Colonic mucosa (tissue), 4 donors: ENCODE data around the gene GRAP2. TPM values are rescaled to one million over a fixed set of nuclear protein-coding genes. Genes with fewer than 3 reads are reported as not detected.
"Not testable (repeated sequence)": the region's sequence is repeated elsewhere in the genome, so short reads cannot be mapped to it uniquely, and the experiment has no call there.

Experiments
- DNase-seq: peaks from one replicate; pipeline ENCODE4 v3.0.0-alpha.2; 2020
- H3K27ac ChIP-seq: fragments of 200-600 bp; one replicate; pipeline ENCODE4 v1.8.0; 2021
- H3K27me3 ChIP-seq: fragments of 200-600 bp; one replicate; pipeline ENCODE4 v1.8.0; 2021
- H3K36me3 ChIP-seq: fragments of 200-600 bp; one replicate; pipeline ENCODE4 v1.8.0; 2021
- H3K4me1 ChIP-seq: fragments of 200-600 bp; one replicate; pipeline ENCODE4 v1.8.0; 2021; ENCODE audit warnings: mild to moderate bottlenecking
- H3K4me3 ChIP-seq: fragments of 200-600 bp; one replicate; pipeline ENCODE4 v1.8.0; 2021
- H3K9ac ChIP-seq, 2 donors: one replicate each; pipeline ENCODE4 v1.7.0; 2013; ENCODE audit warnings: control low read depth in 2 of 2, low read depth in 2 of 2, low read length in 2 of 2
- H3K9me3 ChIP-seq: fragments of 200-600 bp; one replicate; pipeline ENCODE4 v1.8.0; 2021
- CTCF ChIP-seq: fragments of 200-600 bp; IDR thresholded peaks from one replicate; pipeline ENCODE4 v1.8.0; 2022; ENCODE audit warnings: antibody characterized with exemption, mild to moderate bottlenecking
- intact Hi-C: fragments of 100-400 bp; cut with DNase I; formaldehyde crosslinking; loops from one replicate; pipeline ENCODE4 v1.14.1; 2022
- total RNA-seq, 2 donors: library from RNA; stranded (reverse); fragmentation: NEBNext Ultra II Directional in 1 of 2; extraction: Animal tissue kit (Norgen Biotek cat#: 25700) in 1 of 2; gene quantifications; one replicate each; pipeline ENCODE4 v1.2.1, GENCODE V29; 2021
- donor health status: healthy.
- donor health status: DM: no; HTN: no; CAD: no.
- donor health status: DM: no; HTN: no; CAD: no.

The GRAP2 gene
- total RNA-seq, 2 donors from 2014 or later = 2.1 to 4.2 TPM

GRCh38 chr22:39868741-39869140 is 32.1 kb upstream of the GRAP2 start:
- Histone ChIP-seq H3K9me3 (no peaks in the 10 kb centered on the region), H3K27me3 (no peaks in the 10 kb centered on the region), H3K36me3 (no peaks in the 10 kb centered on the region), H3K4me3 (no peak overlapping the region), H3K9ac (no peak overlapping the region), H3K4me1 (no peaks in the 10 kb centered on the region), H3K27ac (no peak overlapping the region)
- DNase-seq = no peak
- intact Hi-C loops = no loop called here
- no peak for TF ChIP-seq CTCF

- H3K9me3 ChIP-seq, intact Hi-C loops, H3K4me3 ChIP-seq, H3K4me1 ChIP-seq, H3K27me3 ChIP-seq, H3K9ac ChIP-seq, H3K27ac ChIP-seq, H3K36me3 ChIP-seq, DNase-seq: not testable (repeated sequence)
Measured at GRCh38 chr22:39869797-39870196, 31.1 kb upstream of the GRAP2 start.

GRCh38 chr22:39871008-39871798 is 29.7 kb upstream of the GRAP2 start:
- TF ChIP-seq CTCF = no peak

GRCh38 chr22:39872548-39872947 is 28.3 kb upstream of the GRAP2 start:
- Histone ChIP-seq H3K4me3 (no peak overlapping the region), H3K27me3 (no peaks in the 10 kb centered on the region), H3K4me1 (no peaks in the 10 kb centered on the region), H3K9me3 (no peaks in the 10 kb centered on the region), H3K9ac (no peak overlapping the region), H3K27ac (no peak overlapping the region), H3K36me3 (no peaks in the 10 kb centered on the region)
- no peak for DNase-seq
- intact Hi-C loops = no loop called here
- no peak for TF ChIP-seq CTCF

More at GRCh38 chr22:39871008-39871798, 29.7 kb upstream of the GRAP2 start:
- Histone ChIP-seq H3K4me1 (no peaks in the 10 kb centered on the region), H3K9me3 (no peaks in the 10 kb centered on the region), H3K36me3 (no peaks in the 10 kb centered on the region), H3K27me3 (no peaks in the 10 kb centered on the region), H3K4me3 (no peak overlapping the region), H3K9ac (no peak overlapping the region), H3K27ac (no peak overlapping the region)
- intact Hi-C loops = no loop called here
- DNase-seq = no peak

GRCh38 chr22:39873965-39874364 is 26.9 kb upstream of the GRAP2 start:
- no peak for TF ChIP-seq CTCF
- H3K36me3 ChIP-seq = no peaks in the 10 kb centered on the region
- H3K4me3 ChIP-seq = no peak overlapping the region
- H3K9me3 ChIP-seq = no peaks in the 10 kb centered on the region
- no peak for DNase-seq
- no peak overlapping the region for H3K9ac ChIP-seq
- no peaks in the 10 kb centered on the region for H3K27me3 ChIP-seq
- intact Hi-C loops = no loop called here
- no peak overlapping the region for H3K27ac ChIP-seq
- no peaks in the 10 kb centered on the region for H3K4me1 ChIP-seq

GRCh38 chr22:39875176-39875885 is 25.6 kb upstream of the GRAP2 start:
- not testable (repeated sequence) for H3K4me3 ChIP-seq, DNase-seq

More at GRCh38 chr22:39875176-39875885, 25.6 kb upstream of the GRAP2 start:
- H3K36me3 ChIP-seq, H3K27me3 ChIP-seq, intact Hi-C loops, H3K27ac ChIP-seq, H3K4me1 ChIP-seq, H3K9ac ChIP-seq, H3K9me3 ChIP-seq: not testable (repeated sequence)
